DOHH2 (cell line): Measurements from ENCODE around the gene PCAT7.

Experiments
- EZH2phosphoT487 ChIP-seq: fragments of 200-600 bp; sonication (generic); IDR thresholded peaks from 2 replicates; pipeline ENCODE4 v1.6.1; 2017; ENCODE audit warnings: borderline replicate concordance, mild to moderate bottlenecking, antibody characterized with exemption, low read length, moderate library complexity, mixed read lengths
- TF ChIP-seq, protein P1 (sequence below): fragments of 200-600 bp; sonication (generic); IDR thresholded peaks from one replicate; pipeline ENCODE4 v1.5.1; 2014; ENCODE audit warnings: antibody characterized with exemption, mild to moderate bottlenecking, low read depth, low read length; ENCODE audit not compliant: poor library complexity, severe bottlenecking

DNA sequence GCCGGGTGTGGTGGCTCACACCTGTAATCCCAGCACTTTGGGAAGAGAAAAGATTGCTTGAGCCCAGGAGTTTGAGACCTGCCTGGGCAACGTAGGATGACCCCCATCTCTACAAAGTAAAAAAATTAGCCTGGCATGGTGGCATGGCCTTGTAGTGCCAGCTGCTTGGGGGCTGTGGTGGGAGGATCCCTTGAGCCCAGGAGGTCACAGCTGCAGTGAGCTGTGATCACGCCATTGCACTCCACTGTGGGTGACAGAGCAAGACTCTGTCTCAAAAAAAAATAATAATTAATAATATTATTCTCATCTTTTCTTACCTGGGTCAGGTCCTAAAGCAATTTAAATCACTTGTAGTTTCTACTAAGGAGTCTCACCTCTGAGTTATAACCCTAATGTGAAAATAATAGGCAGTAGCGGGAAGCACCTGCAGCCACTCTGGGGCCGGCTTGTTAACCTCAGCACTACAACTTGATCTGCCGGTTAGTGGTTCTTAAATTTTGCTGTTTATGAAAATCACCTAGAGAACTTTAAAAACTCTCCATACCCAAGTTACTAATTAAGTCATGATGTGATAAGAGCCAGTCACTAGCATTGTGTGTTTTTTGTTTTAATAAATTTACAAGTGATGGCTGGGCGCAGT, 29.4 kb upstream of the PCAT7 start:
- TF ChIP-seq, protein P1, sequence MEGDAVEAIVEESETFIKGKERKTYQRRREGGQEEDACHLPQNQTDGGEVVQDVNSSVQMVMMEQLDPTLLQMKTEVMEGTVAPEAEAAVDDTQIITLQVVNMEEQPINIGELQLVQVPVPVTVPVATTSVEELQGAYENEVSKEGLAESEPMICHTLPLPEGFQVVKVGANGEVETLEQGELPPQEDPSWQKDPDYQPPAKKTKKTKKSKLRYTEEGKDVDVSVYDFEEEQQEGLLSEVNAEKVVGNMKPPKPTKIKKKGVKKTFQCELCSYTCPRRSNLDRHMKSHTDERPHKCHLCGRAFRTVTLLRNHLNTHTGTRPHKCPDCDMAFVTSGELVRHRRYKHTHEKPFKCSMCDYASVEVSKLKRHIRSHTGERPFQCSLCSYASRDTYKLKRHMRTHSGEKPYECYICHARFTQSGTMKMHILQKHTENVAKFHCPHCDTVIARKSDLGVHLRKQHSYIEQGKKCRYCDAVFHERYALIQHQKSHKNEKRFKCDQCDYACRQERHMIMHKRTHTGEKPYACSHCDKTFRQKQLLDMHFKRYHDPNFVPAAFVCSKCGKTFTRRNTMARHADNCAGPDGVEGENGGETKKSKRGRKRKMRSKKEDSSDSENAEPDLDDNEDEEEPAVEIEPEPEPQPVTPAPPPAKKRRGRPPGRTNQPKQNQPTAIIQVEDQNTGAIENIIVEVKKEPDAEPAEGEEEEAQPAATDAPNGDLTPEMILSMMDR, result no peak
- TF ChIP-seq EZH2phosphoT487, result no peak
